Measurements from ENCODE around the gene ABHD16B. TPM values are rescaled to one million over a fixed set of nuclear protein-coding genes. Genes with fewer than 3 reads are reported as not detected.

The ABHD16B gene
- total and polyA plus RNA-seq, 2 of the 13 experiments (the other 11 are each of a cell fraction or from before 2014, with no cell fraction given): not detected

GRCh38 chr20:63846128-63846771 is 15.0 kb upstream of the ABHD16B start (continued):
- no peak for TF ChIP-seq ZSCAN5A (CRISPR knock-in tag; IDR thresholded peaks at IDR 0.05; ENCODE audit: borderline replicate concordance)
- TF ChIP-seq LCORL (IDR thresholded peaks at IDR 0.05): no peak
- TF ChIP-seq LCORL (CRISPR knock-in tag; IDR thresholded peaks at IDR 0.05): peak; percentile 74; the same call in 1 of the 2 replicates
- no peak for TF ChIP-seq ZNF550 (CRISPR knock-in tag; IDR thresholded peaks at IDR 0.05; ENCODE audit: borderline replicate concordance)
- TF ChIP-seq CSRNP2 (CRISPR knock-in tag; conservative IDR thresholded peaks at IDR 0.05; ENCODE audit: low read depth): no peak
- TF ChIP-seq SRF (IDR thresholded peaks at IDR 0.05; ENCODE audit: low read depth, low read length): no peak
- TF ChIP-seq REST (IDR thresholded peaks at IDR 0.05; ENCODE audit: borderline replicate concordance in 1 of 2, low read depth in 1 of 2, low read length in 2 of 2): no peak
- TF ChIP-seq PAWR (CRISPR knock-in tag; IDR thresholded peaks at IDR 0.05; ENCODE audit: borderline replicate concordance): no peak
- TF ChIP-seq SP2 (CRISPR knock-in tag; IDR thresholded peaks at IDR 0.05): no peak
- TF ChIP-seq ZNF484 (CRISPR knock-in tag; IDR thresholded peaks at IDR 0.05; ENCODE audit: borderline replicate concordance, low read depth): no peak
- TF ChIP-seq CENPX (CRISPR knock-in tag; IDR thresholded peaks at IDR 0.05): no peak
- peak; percentile 46; the same call in 1 of the 2 replicates for TF ChIP-seq HOXA3 (CRISPR knock-in tag; IDR thresholded peaks at IDR 0.05)
- TF ChIP-seq PPARG (CRISPR knock-in tag; conservative IDR thresholded peaks at IDR 0.05): 0 out of 2 replicates have a peak, but pooled peaks have one; percentile 15
- no peak for TF ChIP-seq HNF4G (IDR thresholded peaks at IDR 0.05; ENCODE audit: borderline replicate concordance, low read depth, low read length)
- peak; percentile 48; the same call in 1 of the 2 replicates for TF ChIP-seq HNF4G (CRISPR knock-in tag; IDR thresholded peaks at IDR 0.05; ENCODE audit: borderline replicate concordance, low read depth)
- TF ChIP-seq ZNF430 (CRISPR knock-in tag; IDR thresholded peaks at IDR 0.05): no peak
- TF ChIP-seq E2F2 (CRISPR knock-in tag; IDR thresholded peaks at IDR 0.05; ENCODE audit: borderline replicate concordance): no peak
- TF ChIP-seq ATRX (CRISPR knock-in tag; IDR thresholded peaks at IDR 0.05; ENCODE audit: borderline replicate concordance): no peak
- peak; percentile 32 for TF ChIP-seq SRSF1 (optimal IDR thresholded peaks at IDR 0.05; ENCODE audit: low read depth, low read length)

Measured in HepG2 (cell line).